ENCODE data around the gene CREB3L2. TPM values are rescaled to one million over a fixed set of nuclear protein-coding genes. Genes with fewer than 3 reads are reported as not detected.

The CREB3L2 gene
- total and polyA plus RNA-seq, 5 donors: 10.7 to 75.1 (median 37.8) TPM

DNA sequence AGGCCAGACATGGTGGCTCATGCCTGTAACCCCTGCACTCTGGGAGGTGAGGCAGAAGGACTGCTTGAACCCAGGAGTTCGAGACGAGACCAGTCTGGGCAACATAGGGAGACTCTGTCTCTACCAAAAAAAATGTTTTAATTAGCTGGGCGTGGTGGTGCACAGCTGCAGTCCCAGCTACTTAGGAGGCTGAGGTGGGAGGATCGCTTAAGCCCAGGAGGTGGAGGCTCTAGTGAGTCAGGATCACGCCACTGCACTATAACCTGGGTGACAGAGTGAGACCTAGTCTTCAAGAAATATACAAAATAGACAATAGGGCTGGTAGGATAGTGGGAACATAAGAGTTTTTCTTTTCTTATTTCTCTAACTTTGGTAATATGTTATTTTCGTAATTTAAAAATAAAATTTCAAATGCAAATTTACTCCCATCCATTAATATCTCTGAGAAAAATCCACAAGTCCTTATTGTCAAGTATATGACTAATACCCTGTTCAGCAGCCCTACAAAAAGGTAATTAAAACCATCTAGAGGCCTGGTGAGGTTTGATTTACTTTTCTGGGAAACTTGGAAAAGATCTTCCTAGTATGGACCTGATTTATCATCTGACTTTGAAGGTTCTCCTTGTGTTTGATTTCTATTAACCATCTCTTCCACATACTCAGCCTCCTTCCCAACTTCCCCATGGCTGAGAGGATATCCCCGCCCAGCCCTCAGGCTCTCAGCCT lies 50.0 kb downstream of the CREB3L2 start:
- Histone ChIP-seq H3K4me1 (ENCODE audit: control insufficient read depth, insufficient read depth, low read length) (peaks cover 14% of the 10 kb centered on the region), H3K27ac (ENCODE audit: low read length) (no peak overlapping the region)

DNA sequence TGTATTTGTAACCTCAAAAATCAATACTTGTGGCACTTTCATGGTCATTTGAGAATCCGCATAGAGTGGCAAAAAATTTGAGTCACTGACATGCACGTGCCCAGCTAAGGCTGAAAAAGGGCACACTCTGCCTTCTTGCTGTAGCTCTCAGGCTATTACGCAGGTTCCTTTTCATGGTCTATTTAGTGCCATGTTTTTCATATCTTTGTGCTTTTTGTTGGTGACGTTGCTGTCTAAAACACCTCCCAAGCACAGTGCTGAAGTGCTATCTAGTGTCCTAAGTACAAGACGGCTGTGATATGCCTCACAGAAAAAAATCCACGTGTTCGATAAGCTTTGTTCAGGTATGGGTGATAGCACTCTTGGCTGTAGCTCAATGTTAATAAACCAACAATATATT lies 50.9 kb downstream of the CREB3L2 start:
- no peak for DNase-seq
- intact Hi-C loops (cut with DNase I): no loop called here
- Histone ChIP-seq H3K9me3 (ENCODE audit: control insufficient read depth, low read length) (no peaks in the 10 kb centered on the region), H3K27ac (ENCODE audit: low read length) (no peak overlapping the region), H3K27me3 (ENCODE audit: control insufficient read depth, insufficient read depth) (no peaks in the 10 kb centered on the region), H3K4me3 (ENCODE audit: low read length) (no peak overlapping the region), H3K4me1 (ENCODE audit: control insufficient read depth, insufficient read depth, low read length) (peaks cover 14% of the 10 kb centered on the region)
- whole genome bisulfite sequencing: 72% methylated on average over 7 of the region's 7 CpGs
- ATAC-seq: no peak

More for the DNA sequence above, 50.0 kb downstream of the CREB3L2 start:
- ATAC-seq (no peak), DNase-seq (no peak)
- 96% methylated on average over 7 of the region's 7 CpGs for WGBS
- no peaks in the 10 kb centered on the region for H3K27me3 ChIP-seq (ENCODE audit: control insufficient read depth, insufficient read depth)
- no peaks in the 10 kb centered on the region for H3K9me3 ChIP-seq (ENCODE audit: control insufficient read depth, low read length)
- no peak overlapping the region for H3K4me3 ChIP-seq (ENCODE audit: low read length)
- intact Hi-C loops (cut with DNase I): no loop called here

DNA sequence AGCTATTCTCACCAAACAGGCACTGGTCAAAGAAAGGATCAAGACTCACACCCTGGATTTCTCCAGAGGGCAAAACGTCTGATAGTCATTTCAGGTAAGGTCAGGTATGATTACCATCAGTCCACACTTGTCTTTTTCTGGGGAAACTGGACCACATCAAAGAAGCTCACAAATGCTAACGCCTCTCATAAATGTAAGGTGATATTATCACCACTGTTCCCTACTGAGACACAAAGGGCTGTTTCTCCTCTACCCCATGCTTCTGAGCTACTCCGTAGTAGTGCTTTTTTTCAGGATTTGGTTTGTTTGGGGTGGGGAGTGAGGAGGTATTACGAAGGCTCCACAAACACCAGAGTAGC lies 51.6 kb downstream of the CREB3L2 start:
- peaks cover 14% of the 10 kb centered on the region for H3K4me1 ChIP-seq (ENCODE audit: control insufficient read depth, insufficient read depth, low read length)
- no peak overlapping the region for H3K27ac ChIP-seq (ENCODE audit: low read length)
- WGBS: 91% methylated on average over 4 of the region's 4 CpGs
- intact Hi-C loops (cut with DNase I): no loop called here
- DNase-seq (no peak), ATAC-seq (no peak)
- no peak overlapping the region for H3K4me3 ChIP-seq (ENCODE audit: low read length)
- no peaks in the 10 kb centered on the region for H3K9me3 ChIP-seq (ENCODE audit: control insufficient read depth, low read length)
- H3K27me3 ChIP-seq (ENCODE audit: control insufficient read depth, insufficient read depth): no peaks in the 10 kb centered on the region

DNA sequence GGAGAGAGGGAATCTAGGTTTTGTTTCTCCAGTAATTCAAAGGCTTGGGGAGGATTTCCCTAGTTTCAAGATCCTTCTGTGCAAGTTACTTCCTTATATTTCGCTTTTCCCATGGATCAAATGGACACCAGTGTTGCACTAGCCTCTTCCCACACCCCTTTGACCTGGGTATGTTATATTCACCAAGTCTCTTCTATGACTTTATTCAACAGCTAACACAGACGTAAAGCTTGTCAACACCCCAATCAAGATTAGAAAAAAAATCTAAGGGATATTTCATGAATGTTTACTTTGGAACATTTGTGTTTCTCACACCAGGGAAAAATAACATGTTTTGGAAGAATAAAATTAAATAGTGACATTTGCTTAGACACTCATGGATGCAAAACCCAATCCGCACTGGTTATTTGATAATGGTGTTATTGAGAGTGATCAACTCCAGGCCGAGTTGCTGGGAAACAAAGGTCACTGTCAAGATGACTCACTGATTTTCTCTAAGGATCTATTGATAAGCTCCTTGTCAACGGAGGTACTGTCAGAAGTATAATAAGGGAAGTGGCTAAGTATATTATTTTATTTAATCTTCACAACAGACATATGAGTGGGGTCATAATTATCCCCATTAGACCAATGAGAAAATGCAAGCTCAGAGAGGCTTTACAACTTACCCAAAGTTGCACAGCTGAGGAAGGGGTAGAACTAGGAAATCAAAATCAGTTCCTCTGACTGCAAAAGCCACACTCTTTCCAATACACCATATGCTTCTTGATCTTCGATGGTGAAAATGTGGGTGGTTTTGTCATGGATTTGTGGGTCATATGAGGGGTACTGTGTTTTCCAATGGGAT lies 52.2 kb downstream of the CREB3L2 start:
- 56% methylated on average over 6 of the region's 6 CpGs for WGBS
- H3K27ac ChIP-seq (ENCODE audit: low read length): no peak overlapping the region
- no peaks in the 10 kb centered on the region for H3K9me3 ChIP-seq (ENCODE audit: control insufficient read depth, low read length)
- H3K4me3 ChIP-seq (ENCODE audit: low read length): no peak overlapping the region
- no peak for ATAC-seq
- DNase-seq: no peak
- intact Hi-C loops (cut with DNase I): loop anchor here in 1 of 4 donors (10.0 kb wide), 1 partner anchor 45 kb away; no protein-coding TSS in a partner anchor
- H3K27me3 ChIP-seq (ENCODE audit: control insufficient read depth, insufficient read depth): no peaks in the 10 kb centered on the region
- H3K4me1 ChIP-seq (ENCODE audit: control insufficient read depth, insufficient read depth, low read length): peaks cover 14% of the 10 kb centered on the region

DNA sequence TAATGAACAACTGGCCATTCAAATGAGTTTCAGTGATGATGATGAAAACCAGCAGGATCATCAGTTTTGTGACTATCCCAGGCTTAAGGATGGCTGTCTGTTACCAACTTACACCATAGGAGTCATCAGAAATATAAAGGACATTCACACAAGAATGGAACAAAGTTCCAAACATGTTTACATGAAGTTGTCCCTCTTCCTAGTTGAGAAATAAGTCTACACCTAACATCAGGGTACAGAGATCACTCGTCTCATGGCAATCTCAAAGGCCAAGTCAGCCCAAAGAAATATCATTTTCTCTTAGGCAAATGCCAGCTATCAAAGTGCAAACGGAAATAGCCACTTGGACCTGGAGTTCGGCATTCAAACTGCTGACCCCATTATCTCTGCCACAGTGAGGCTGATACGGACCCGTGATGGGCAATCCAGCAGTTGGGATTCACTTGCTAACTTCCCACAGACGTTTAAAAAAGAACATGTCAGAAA lies 53.0 kb downstream of the CREB3L2 start:
- Histone ChIP-seq H3K4me1 (ENCODE audit: control insufficient read depth, insufficient read depth, low read length) (peaks cover 9% of the 10 kb centered on the region), H3K27ac (ENCODE audit: low read length) (no peak overlapping the region), H3K9me3 (ENCODE audit: control insufficient read depth, low read length) (no peaks in the 10 kb centered on the region), H3K27me3 (ENCODE audit: control insufficient read depth, insufficient read depth) (no peaks in the 10 kb centered on the region), H3K4me3 (ENCODE audit: low read length) (no peak overlapping the region)
- no peak for DNase-seq
- ATAC-seq: no peak
- intact Hi-C loops (cut with DNase I): loop anchor here in 1 of 4 donors (10.0 kb wide), 1 partner anchor 46 kb away; no protein-coding TSS in a partner anchor
- 44% methylated on average over 6 of the region's 6 CpGs for WGBS

DNA sequence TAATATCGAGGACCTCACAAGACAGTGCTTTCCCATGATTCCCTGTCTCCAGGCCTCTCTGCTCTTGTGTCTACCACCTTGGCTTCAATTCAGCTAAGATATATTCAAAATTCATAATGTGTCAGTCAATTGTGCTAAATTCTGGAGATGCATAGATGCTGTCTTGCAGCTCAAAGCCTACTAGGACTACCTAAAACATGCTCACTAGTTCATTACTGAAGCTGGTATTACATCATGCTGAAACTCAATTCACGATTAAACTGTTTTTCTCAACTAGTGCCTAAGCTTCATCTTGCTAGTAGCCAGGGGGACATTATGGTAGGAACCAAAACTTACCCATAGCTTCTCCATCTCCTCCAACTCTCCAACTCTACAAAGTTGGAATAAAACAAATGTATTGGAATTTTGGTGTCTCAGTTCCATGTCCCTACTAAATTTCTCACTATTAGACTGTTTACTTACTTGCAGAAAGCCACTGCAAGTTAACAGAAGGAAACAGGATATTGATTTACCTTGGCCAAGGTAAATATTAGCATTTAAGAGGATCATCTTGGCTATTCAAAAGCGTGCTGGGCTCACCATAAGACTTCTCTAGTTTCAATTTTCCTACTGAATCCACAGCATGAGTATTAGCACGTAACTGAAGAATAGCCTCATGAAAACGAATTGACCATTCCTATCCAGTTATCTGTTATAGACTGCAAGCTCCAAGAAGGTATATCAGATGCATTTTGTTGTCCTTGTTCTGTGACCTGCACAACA lies 53.6 kb downstream of the CREB3L2 start:
- DNase-seq (no peak), ATAC-seq (no peak)
- Histone ChIP-seq H3K27me3 (ENCODE audit: control insufficient read depth, insufficient read depth) (no peaks in the 10 kb centered on the region), H3K9me3 (ENCODE audit: control insufficient read depth, low read length) (no peaks in the 10 kb centered on the region), H3K4me1 (ENCODE audit: control insufficient read depth, insufficient read depth, low read length) (peaks cover 10% of the 10 kb centered on the region), H3K27ac (ENCODE audit: low read length) (no peak overlapping the region), H3K4me3 (ENCODE audit: low read length) (no peak overlapping the region)
- 89% methylated on average over 5 of the region's 5 CpGs for WGBS
- intact Hi-C loops (cut with DNase I): loop anchor here in 1 of 4 donors (10.0 kb wide), 1 partner anchor 47 kb away; no protein-coding TSS in a partner anchor

DNA sequence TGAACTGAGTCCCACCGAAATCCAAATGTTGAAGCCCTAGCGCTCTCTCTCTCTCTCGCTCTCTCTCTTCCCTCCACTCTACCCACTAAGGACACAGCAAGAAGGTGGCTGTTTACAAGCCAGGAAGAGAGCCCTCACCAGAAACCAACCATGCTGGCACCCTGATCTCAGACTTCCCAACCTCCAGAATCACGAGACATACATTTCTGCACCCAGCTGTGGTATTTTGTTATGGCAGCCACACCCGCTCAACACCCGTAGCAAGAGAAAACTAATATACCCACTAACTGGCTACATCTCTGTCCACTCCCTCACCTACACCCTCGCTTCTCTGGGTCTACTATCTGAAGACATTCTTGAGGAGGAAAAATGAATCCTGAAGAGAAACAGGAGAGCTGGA lies 54.8 kb downstream of the CREB3L2 start:
- WGBS: 91% methylated on average over 7 of the region's 7 CpGs
- Histone ChIP-seq H3K9me3 (ENCODE audit: control insufficient read depth, low read length) (no peaks in the 10 kb centered on the region), H3K4me1 (ENCODE audit: control insufficient read depth, insufficient read depth, low read length) (peaks cover 10% of the 10 kb centered on the region), H3K27me3 (ENCODE audit: control insufficient read depth, insufficient read depth) (no peaks in the 10 kb centered on the region), H3K27ac (ENCODE audit: low read length) (no peak overlapping the region), H3K4me3 (ENCODE audit: low read length) (no peak overlapping the region)
- intact Hi-C loops (cut with DNase I): loop anchor here in 1 of 4 donors (10.0 kb wide), 1 partner anchor 48 kb away; no protein-coding TSS in a partner anchor
- DNase-seq (no peak), ATAC-seq (no peak)

DNA sequence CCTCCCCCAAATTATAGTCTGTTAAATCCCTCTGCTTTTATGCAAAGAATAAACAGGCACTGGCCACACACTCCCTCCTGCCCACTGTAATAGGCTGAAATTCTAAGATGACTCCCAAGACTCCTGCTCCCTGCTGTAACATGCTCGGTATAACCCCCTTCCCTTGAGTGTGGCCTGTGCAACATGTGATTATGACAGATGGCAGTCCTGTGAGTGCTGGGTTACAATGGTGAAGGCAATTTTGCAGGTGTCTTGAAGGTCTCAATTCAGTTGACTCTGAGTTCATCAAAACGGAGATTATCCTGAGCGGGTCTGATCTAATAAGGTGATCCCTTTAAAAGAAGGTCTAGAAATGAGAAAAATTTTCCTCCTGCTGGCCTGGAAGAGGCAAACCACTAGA lies 55.9 kb downstream of the CREB3L2 start:
- H3K27ac ChIP-seq (ENCODE audit: low read length): no peak overlapping the region
- no peaks in the 10 kb centered on the region for H3K9me3 ChIP-seq (ENCODE audit: control insufficient read depth, low read length)
- no peaks in the 10 kb centered on the region for H3K27me3 ChIP-seq (ENCODE audit: control insufficient read depth, insufficient read depth)
- WGBS: 83% methylated on average over 3 of the region's 3 CpGs
- H3K4me1 ChIP-seq (ENCODE audit: control insufficient read depth, insufficient read depth, low read length): peaks cover 13% of the 10 kb centered on the region
- H3K4me3 ChIP-seq (ENCODE audit: low read length): no peak overlapping the region
- DNase-seq (no peak), ATAC-seq (no peak)
- intact Hi-C loops (cut with DNase I): loop anchor here in 1 of 4 donors (10.0 kb wide), 1 partner anchor 49 kb away; no protein-coding TSS in a partner anchor

DNA sequence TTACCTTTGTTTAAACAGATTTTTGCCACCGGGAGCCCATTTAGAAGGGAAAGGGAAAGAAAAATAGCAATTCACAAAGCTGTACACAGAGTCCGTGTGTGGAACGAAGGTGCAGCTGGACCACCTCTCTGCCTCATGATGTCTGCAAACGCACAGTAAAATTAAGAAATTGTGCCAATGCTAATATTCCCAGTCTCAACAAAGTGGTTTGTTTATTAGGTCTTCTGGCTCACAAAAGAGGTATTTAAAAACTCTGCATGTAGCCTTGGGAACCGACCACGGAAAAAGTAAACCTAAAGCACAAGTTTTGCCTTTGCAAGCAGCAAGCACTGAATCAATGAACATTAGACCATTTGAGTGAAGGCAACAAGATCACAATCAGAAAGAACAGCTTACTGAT lies 57.7 kb downstream of the CREB3L2 start:
- intact Hi-C loops (cut with DNase I): loop anchor here in 1 of 4 donors (10.0 kb wide), 1 partner anchor 51 kb away; no protein-coding TSS in a partner anchor
- H3K27me3 ChIP-seq (ENCODE audit: control insufficient read depth, insufficient read depth): no peaks in the 10 kb centered on the region
- H3K9me3 ChIP-seq (ENCODE audit: control insufficient read depth, low read length): no peaks in the 10 kb centered on the region
- H3K27ac ChIP-seq (ENCODE audit: low read length): no peak overlapping the region
- H3K4me1 ChIP-seq (ENCODE audit: control insufficient read depth, insufficient read depth, low read length): peaks cover 15% of the 10 kb centered on the region
- 64% methylated on average over 6 of the region's 6 CpGs for WGBS
- DNase-seq: peak in 1 of 3 donors; percentile 48
- no peak overlapping the region for H3K4me3 ChIP-seq (ENCODE audit: low read length)
- no peak for ATAC-seq

DNA sequence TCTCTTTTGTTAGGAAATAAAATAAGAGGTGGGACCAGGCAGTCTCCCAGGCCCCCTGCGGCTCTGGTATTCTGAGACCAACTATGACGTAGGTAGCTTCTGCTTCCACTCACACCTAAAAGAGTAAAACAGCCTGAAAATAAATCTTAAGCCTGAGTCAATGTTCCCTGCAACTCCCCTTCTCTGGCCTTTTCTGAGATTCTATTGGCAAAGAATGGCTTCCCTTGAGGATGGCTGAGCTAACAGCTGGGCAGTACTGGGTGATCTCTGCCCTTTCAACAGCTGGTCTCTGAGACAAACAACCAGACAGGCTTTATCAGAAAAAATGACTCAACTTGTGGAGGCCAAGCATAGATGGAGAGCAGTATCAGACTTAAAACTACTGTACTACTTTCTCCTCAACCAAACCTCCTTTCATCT lies 58.7 kb downstream of the CREB3L2 start:
- H3K4me3 ChIP-seq (ENCODE audit: low read length): no peak overlapping the region
- peak in 2 of 3 donors; percentile 64 to 75 for DNase-seq
- H3K4me1 ChIP-seq (ENCODE audit: control insufficient read depth, insufficient read depth, low read length): peaks cover 13% of the 10 kb centered on the region
- WGBS: 54% methylated on average over 2 of the region's 2 CpGs
- H3K27ac ChIP-seq (ENCODE audit: low read length): peak overlapping the region; percentile 63
- peak; percentile 90 to 91 for ATAC-seq
- no peaks in the 10 kb centered on the region for H3K9me3 ChIP-seq (ENCODE audit: control insufficient read depth, low read length)
- H3K27me3 ChIP-seq (ENCODE audit: control insufficient read depth, insufficient read depth): no peaks in the 10 kb centered on the region
- intact Hi-C loops (cut with DNase I): loop anchor here in 1 of 4 donors (10.0 kb wide), 1 partner anchor 52 kb away; no protein-coding TSS in a partner anchor
